Prostate gland (tissue), 2 donors: ENCODE measurements around the gene ROR1. TPM values are rescaled to one million over a fixed set of nuclear protein-coding genes. Genes with fewer than 3 reads are reported as not detected.

ENCODE experiments used
- DNase-seq: peaks from one replicate; pipeline ENCODE4 v3.0.0-alpha.2; 2019; ENCODE audit warnings: low spot score
- H3K27ac ChIP-seq, 2 donors: fragments of 200-600 bp; sonication (generic); 2 replicates each; pipeline ENCODE4 v1.5.1; 2017 to 2019
- H3K27me3 ChIP-seq: fragments of 200-600 bp; sonication (generic); replicated peaks from 2 replicates; pipeline ENCODE4 v1.5.1; 2019; ENCODE audit not compliant: insufficient read depth
- H3K36me3 ChIP-seq, 2 donors: fragments of 200-600 bp; sonication (generic); 1 replicate in 1 of 2; 2 replicates in 1 of 2; pipeline versions ENCODE4 v1.5.1 to v1.8.1; 2017 to 2019
- H3K4me1 ChIP-seq: fragments of 200-600 bp; sonication (generic); replicated peaks from 2 replicates; pipeline ENCODE4 v1.5.1; 2019
- H3K4me3 ChIP-seq, 2 donors: fragments of 200-600 bp; sonication (generic); 2 replicates each; pipeline ENCODE4 v1.5.1; 2017 to 2019
- H3K9me3 ChIP-seq: fragments of 200-600 bp; sonication (generic); 2 replicates; pipeline ENCODE4 v1.5.1; 2017
- POLR2A ChIP-seq: fragments of 450-650 bp; IDR thresholded peaks from one replicate; pipeline ENCODE4 v1.6.1; 2016; ENCODE audit warnings: antibody characterized with exemption, mild to moderate bottlenecking
- POLR2AphosphoS5 ChIP-seq: sonication (generic); formaldehyde crosslinking; IDR thresholded peaks from one replicate; pipeline ENCODE4 v1.6.1; 2017; ENCODE audit warnings: antibody characterized with exemption
- WGBS: methylation state at CpG from one replicate; pipeline ENCODE4 v1.1.5; 2018; 5-methylcytosine and 5-hydroxymethylcytosine counted together
- intact Hi-C: fragments of 100-400 bp; cut with DNase I; formaldehyde crosslinking; loops from one replicate; pipeline ENCODE4 v1.14.2; 2022
- total RNA-seq, 2 donors: library from RNA; depleted of rRNA; stranded (reverse); fragments of >200 nt; gene quantifications; one replicate each; pipeline ENCODE4 v1.1.0, GENCODE V29; 2016
- TF ChIP-seq, protein P1 (sequence below), 4 experiments: fragments of 200-600 bp in 2 of 4; fragments of 450-650 bp in 2 of 4; sonication (generic) in 2 of 4; IDR thresholded peaks; 1 replicate in 3 of 4; 2 replicates in 1 of 4; pipeline ENCODE4 v1.5.1; 2016 to 2019; ENCODE audit warnings: antibody characterized with exemption in 4 of 4, mild to moderate bottlenecking in 2 of 4, moderate library complexity in 2 of 4

ROR1 gene
- total RNA-seq, 2 donors from 2014 or later: 7.3 to 11.1 TPM

GRCh38 chr1:63935553-63935952, 161.7 kb downstream of the ROR1 start:
- H3K9me3 ChIP-seq: no peaks in the 10 kb centered on the region
- 0% methylated on average over 1 of the region's 1 CpG for WGBS

DNA sequence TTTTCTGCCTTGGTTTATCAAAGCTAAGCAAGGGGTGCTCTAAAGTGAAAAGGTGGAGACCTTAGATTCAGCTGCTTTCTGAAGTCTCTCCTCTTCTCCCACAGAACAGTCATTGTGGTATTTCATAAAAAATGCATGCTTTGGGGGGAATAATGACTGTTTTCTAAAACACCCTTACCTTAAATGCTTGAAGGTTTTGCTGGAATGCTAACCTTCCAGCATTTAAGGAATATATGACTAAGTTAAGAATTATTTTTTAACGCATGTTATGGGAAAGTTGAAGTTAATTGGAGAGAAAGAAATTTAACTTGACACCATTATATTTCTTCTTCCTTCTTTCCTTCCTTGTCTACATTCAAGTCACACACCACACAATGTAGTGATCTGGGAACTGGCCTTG, 162.5 kb downstream of the ROR1 start:
- no peaks in the 10 kb centered on the region for H3K9me3 ChIP-seq
- 100% methylated on average over 1 of the region's 1 CpG for WGBS
- no peak overlapping the region for H3K27ac ChIP-seq
- H3K4me3 ChIP-seq: no peak overlapping the region
- no peak for TF ChIP-seq POLR2AphosphoS5
- TF ChIP-seq POLR2A: no peak
- TF ChIP-seq, protein P1, sequence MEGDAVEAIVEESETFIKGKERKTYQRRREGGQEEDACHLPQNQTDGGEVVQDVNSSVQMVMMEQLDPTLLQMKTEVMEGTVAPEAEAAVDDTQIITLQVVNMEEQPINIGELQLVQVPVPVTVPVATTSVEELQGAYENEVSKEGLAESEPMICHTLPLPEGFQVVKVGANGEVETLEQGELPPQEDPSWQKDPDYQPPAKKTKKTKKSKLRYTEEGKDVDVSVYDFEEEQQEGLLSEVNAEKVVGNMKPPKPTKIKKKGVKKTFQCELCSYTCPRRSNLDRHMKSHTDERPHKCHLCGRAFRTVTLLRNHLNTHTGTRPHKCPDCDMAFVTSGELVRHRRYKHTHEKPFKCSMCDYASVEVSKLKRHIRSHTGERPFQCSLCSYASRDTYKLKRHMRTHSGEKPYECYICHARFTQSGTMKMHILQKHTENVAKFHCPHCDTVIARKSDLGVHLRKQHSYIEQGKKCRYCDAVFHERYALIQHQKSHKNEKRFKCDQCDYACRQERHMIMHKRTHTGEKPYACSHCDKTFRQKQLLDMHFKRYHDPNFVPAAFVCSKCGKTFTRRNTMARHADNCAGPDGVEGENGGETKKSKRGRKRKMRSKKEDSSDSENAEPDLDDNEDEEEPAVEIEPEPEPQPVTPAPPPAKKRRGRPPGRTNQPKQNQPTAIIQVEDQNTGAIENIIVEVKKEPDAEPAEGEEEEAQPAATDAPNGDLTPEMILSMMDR (IDR thresholded peaks at IDR 0.05): no peak
- no peak for DNase-seq
- no peaks in the 10 kb centered on the region for H3K4me1 ChIP-seq
- intact Hi-C loops: loop anchor here (5.0 to 10.0 kb wide), 2 partner anchors 201 to 299 kb away; no protein-coding TSS in a partner anchor
- no peaks in the 10 kb centered on the region for H3K36me3 ChIP-seq
- no peaks in the 10 kb centered on the region for H3K27me3 ChIP-seq

More at GRCh38 chr1:63935553-63935952, 161.7 kb downstream of the ROR1 start:
- intact Hi-C loops: loop anchor here (5.0 to 10.0 kb wide), 2 partner anchors 202 to 299 kb away; no protein-coding TSS in a partner anchor
- H3K36me3 ChIP-seq: no peaks in the 10 kb centered on the region
- H3K4me1 ChIP-seq: no peaks in the 10 kb centered on the region
- no peaks in the 10 kb centered on the region for H3K27me3 ChIP-seq
- TF ChIP-seq, protein P1 (IDR thresholded peaks at IDR 0.05): no peak
- TF ChIP-seq POLR2A (no peak), POLR2AphosphoS5 (no peak)
- no peak for DNase-seq
- no peak overlapping the region for H3K27ac ChIP-seq
- no peak overlapping the region for H3K4me3 ChIP-seq

DNA sequence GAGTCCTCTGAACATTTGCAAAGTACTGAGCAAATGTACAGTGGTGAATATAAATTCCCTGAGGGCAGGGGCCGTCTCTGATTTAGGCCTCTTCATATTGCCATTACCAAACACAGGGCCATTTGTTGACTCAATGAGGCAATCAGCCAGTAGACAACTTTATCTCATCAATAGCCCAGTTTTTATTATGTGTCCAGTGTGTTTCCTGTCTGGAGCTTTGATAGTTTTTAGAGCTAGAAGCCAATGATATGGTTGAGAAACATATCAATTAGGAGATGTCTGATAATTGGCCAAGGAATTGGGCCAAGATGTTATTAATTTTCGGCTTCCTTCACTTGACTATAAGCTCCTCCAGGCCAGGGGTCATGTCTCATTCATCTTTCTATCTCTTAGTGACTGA, 163.0 kb downstream of the ROR1 start:
- Histone ChIP-seq H3K4me1 (no peaks in the 10 kb centered on the region), H3K27ac (no peak overlapping the region), H3K9me3 (no peaks in the 10 kb centered on the region), H3K36me3 (no peaks in the 10 kb centered on the region), H3K27me3 (no peaks in the 10 kb centered on the region), H3K4me3 (no peak overlapping the region)
- 67% methylated on average over 2 of the region's 2 CpGs for WGBS
- intact Hi-C loops: loop anchor here (5.0 to 10.0 kb wide), 2 partner anchors 200 to 298 kb away; no protein-coding TSS in a partner anchor
- TF ChIP-seq POLR2A (no peak), POLR2AphosphoS5 (no peak)
- TF ChIP-seq, protein P1 (IDR thresholded peaks at IDR 0.05): no peak
- no peak for DNase-seq

- H3K36me3 ChIP-seq: no peaks in the 10 kb centered on the region
- no peaks in the 10 kb centered on the region for H3K9me3 ChIP-seq
- TF ChIP-seq POLR2A: no peak
- no peak for TF ChIP-seq POLR2AphosphoS5
- TF ChIP-seq, protein P1 (IDR thresholded peaks at IDR 0.05): no peak
- intact Hi-C loops: loop anchor here (5.0 to 10.0 kb wide), 2 partner anchors 200 to 297 kb away; no protein-coding TSS in a partner anchor
- H3K4me1 ChIP-seq: no peaks in the 10 kb centered on the region
- DNase-seq: no peak
- H3K27ac ChIP-seq: no peak overlapping the region
- H3K27me3 ChIP-seq: no peaks in the 10 kb centered on the region
- WGBS: 60% methylated on average over 3 of the region's 3 CpGs
- H3K4me3 ChIP-seq: no peak overlapping the region
Measured at GRCh38 chr1:63937461-63938022, 163.7 kb downstream of the ROR1 start.

GRCh38 chr1:63940440-63940839, 166.6 kb downstream of the ROR1 start:
- H3K4me3 ChIP-seq: no peak overlapping the region
- intact Hi-C loops: no loop called here

More at GRCh38 chr1:63940440-63940839, 166.6 kb downstream of the ROR1 start:
- WGBS: 95% methylated on average over 2 of the region's 2 CpGs
- no peak for DNase-seq
- Histone ChIP-seq H3K9me3 (no peaks in the 10 kb centered on the region), H3K27ac (no peak overlapping the region), H3K36me3 (no peaks in the 10 kb centered on the region), H3K27me3 (peaks cover 2% of the 10 kb centered on the region), H3K4me1 (no peaks in the 10 kb centered on the region)
- no peak for TF ChIP-seq POLR2AphosphoS5
- TF ChIP-seq POLR2A: no peak
- TF ChIP-seq, protein P1 (IDR thresholded peaks at IDR 0.05): no peak
